HepG2 (cell line): ENCODE measurements around the gene CPED1. TPM values are rescaled to one million over a fixed set of nuclear protein-coding genes. Genes with fewer than 3 reads are reported as not detected.

Experiments used
- ATAC-seq: fragments of 200-7000 bp; cut with Tn5 transposase; 3 replicates; pipeline ENCODE4 v1.9.1; 2020; ENCODE audit warnings: mild to moderate bottlenecking, moderate library complexity
- BruUV-seq: library from RNA; stranded (reverse); fragments of 400-500 nt; replicated peaks from 2 replicates; lab custom pipeline; 2021; lab: Mats Ljungman, UMichigan
- CTCF ChIA-PET: fragments of 300-600 bp; formaldehyde crosslinking; extraction: SDS; loops from one replicate; lab custom pipeline; 2021; ENCODE audit warnings: low total read pairs, inconsistent platforms, low intra/inter-chr PET ratio; lab: Yijun Ruan, JAX
- POLR2A ChIA-PET: fragments of 350-600 bp; sonication (Branson Sonifier 250); formaldehyde crosslinking; loops from one replicate; lab custom pipeline; 2020; ENCODE audit warnings: antibody characterized with exemption, inconsistent platforms; lab: Yijun Ruan, JAX
- DNase-seq: peaks from one replicate; pipeline ENCODE4 v3.0.0-alpha.2; 2015; ENCODE audit warnings: low spot score
- FAIRE-seq: peaks from 3 replicates; lab custom pipeline; 2011; peaks lifted over from hg19 to GRCh38; lab: Jason Lieb, UNC
- H2AFZ ChIP-seq: one replicate; pipeline ENCODE4 v1.6.1; 2011; ENCODE audit warnings: low read length, inconsistent platforms
- H3K27ac ChIP-seq: fragments of 300-600 bp; 3 replicates; pipeline ENCODE4 v1.8.0; 2011; ENCODE audit warnings: mixed run types, mild to moderate bottlenecking, mixed read lengths, low read length, inconsistent platforms; ENCODE audit not compliant: insufficient read depth; ENCODE audit errors: extremely low read length
- H3K27me3 ChIP-seq, 2 experiments: fragments of 200-600 bp in 1 of 2; 2 replicates in 1 of 2; 3 replicates in 1 of 2; pipeline versions ENCODE4 v1.6.0 to v1.8.0; 2011; ENCODE audit warnings: low read length in 2 of 2, mild to moderate bottlenecking in 2 of 2, moderate library complexity in 2 of 2, inconsistent platforms in 1 of 2; ENCODE audit not compliant: insufficient read depth in 2 of 2, control insufficient read depth in 1 of 2
- H3K36me3 ChIP-seq, 2 experiments: fragments of 200-600 bp in 1 of 2; replicated peaks in 1 of 2; 2 replicates in 1 of 2; 3 replicates in 1 of 2; pipeline versions ENCODE4 v1.5.1 to v1.8.0; 2011; ENCODE audit warnings: low read length in 2 of 2, inconsistent platforms in 1 of 2; ENCODE audit not compliant: insufficient read depth in 2 of 2, control insufficient read depth in 1 of 2
- H3K4me1 ChIP-seq: 2 replicates; pipeline ENCODE4 v1.5.1; 2012; ENCODE audit warnings: low read length, inconsistent platforms; ENCODE audit not compliant: insufficient read depth
- H3K4me2 ChIP-seq: 2 replicates; pipeline ENCODE4 v1.6.0; 2011; ENCODE audit warnings: low read depth, low read length, inconsistent platforms
- H3K4me3 ChIP-seq, 3 experiments: fragments of 200-600 bp in 1 of 3; sonication (generic), shearing (Covaris generic) in 1 of 3; replicated peaks in 1 of 3; 2 replicates each; pipeline ENCODE4 v1.5.1; 2011 to 2016; ENCODE audit warnings: low read length in 3 of 3, inconsistent platforms in 2 of 3, low read depth in 2 of 3, mild to moderate bottlenecking in 2 of 3, control low read depth in 1 of 3, mixed read lengths in 1 of 3; ENCODE audit not compliant: insufficient read depth in 1 of 3
- H3K79me2 ChIP-seq: one replicate; pipeline ENCODE4 v1.6.1; 2011; ENCODE audit warnings: low read length, inconsistent platforms; ENCODE audit not compliant: insufficient read depth
- H3K9ac ChIP-seq: 2 replicates; pipeline ENCODE4 v1.6.0; 2011; ENCODE audit warnings: mild to moderate bottlenecking, low read depth, low read length, inconsistent platforms; ENCODE audit not compliant: insufficient read depth
- H3K9me3 ChIP-seq: 2 replicates; pipeline ENCODE4 v1.5.1; 2012; ENCODE audit warnings: mild to moderate bottlenecking, low read length
- H4K20me1 ChIP-seq: 2 replicates; pipeline ENCODE4 v1.6.0; 2011; ENCODE audit warnings: inconsistent platforms, mild to moderate bottlenecking, low read length, moderate library complexity; ENCODE audit not compliant: insufficient read depth
- ARHGAP35 ChIP-seq: sonication (generic); formaldehyde crosslinking; IDR thresholded peaks from 2 replicates; pipeline ENCODE4 v1.9.0; 2022; ENCODE audit warnings: mild to moderate bottlenecking, inconsistent platforms, moderate library complexity, missing genetic modification reagents, borderline replicate concordance
- FLYWCH1 ChIP-seq: sonication (generic); formaldehyde crosslinking; IDR thresholded peaks from 2 replicates; pipeline ENCODE4 v1.8.1; 2023; ENCODE audit warnings: mild to moderate bottlenecking, missing genetic modification reagents
- GATA4 ChIP-seq: sonication (generic); IDR thresholded peaks from 2 replicates; pipeline ENCODE4 v1.6.1; 2016; ENCODE audit warnings: antibody characterized with exemption, low read depth, borderline replicate concordance
- KDM3A ChIP-seq: IDR thresholded peaks from 2 replicates; pipeline ENCODE4 v1.6.1; 2018; ENCODE audit warnings: low read depth, missing compliant biosample characterization
- NFE2 ChIP-seq: sonication (generic); formaldehyde crosslinking; IDR thresholded peaks from 2 replicates; pipeline ENCODE4 v1.4.0; 2020; ENCODE audit warnings: missing genetic modification reagents
- NR2F1 ChIP-seq, 2 experiments: fragments of 450-650 bp in 1 of 2; formaldehyde crosslinking in 1 of 2; IDR thresholded peaks; 2 replicates each; pipeline versions ENCODE4 v1.5.0 to v1.6.1; 2016 to 2020; ENCODE audit warnings: mild to moderate bottlenecking in 1 of 2, missing compliant biosample characterization in 1 of 2, missing genetic modification reagents in 1 of 2, moderate library complexity in 1 of 2
- RBM22 ChIP-seq: fragments of 200-400 bp; formaldehyde crosslinking; optimal IDR thresholded peaks from 2 replicates; pipeline ENCODE3; 2017; ENCODE audit warnings: mild to moderate bottlenecking, low read length, moderate library complexity
- REXO4 ChIP-seq: sonication (generic); formaldehyde crosslinking; IDR thresholded peaks from 2 replicates; pipeline ENCODE4 v1.8.0; 2022; ENCODE audit warnings: missing genetic modification reagents, mild to moderate bottlenecking, borderline replicate concordance
- SMYD3 ChIP-seq: sonication (generic); formaldehyde crosslinking; IDR thresholded peaks from 2 replicates; pipeline ENCODE4 v1.8.1; 2023; ENCODE audit warnings: mild to moderate bottlenecking, missing genetic modification reagents
- TCF12 ChIP-seq, 2 experiments: fragments of 450-650 bp in 1 of 2; sonication (generic) in 1 of 2; formaldehyde crosslinking in 1 of 2; IDR thresholded peaks; 2 replicates each; pipeline versions ENCODE4 v1.6.1 to v1.8.0; 2017 to 2022; ENCODE audit warnings: antibody characterized with exemption in 1 of 2, mild to moderate bottlenecking in 1 of 2, missing genetic modification reagents in 1 of 2, moderate library complexity in 1 of 2
- ZBTB42 ChIP-seq: sonication (generic); formaldehyde crosslinking; IDR thresholded peaks from 2 replicates; pipeline ENCODE4 v1.5.0; 2020; ENCODE audit warnings: mild to moderate bottlenecking, missing genetic modification reagents
- ZSCAN25 ChIP-seq: sonication (generic); formaldehyde crosslinking; IDR thresholded peaks from 2 replicates; pipeline ENCODE4 v1.8.0; 2022; ENCODE audit warnings: mild to moderate bottlenecking, missing genetic modification reagents
- ZZZ3 ChIP-seq: sonication (generic); formaldehyde crosslinking; IDR thresholded peaks from 2 replicates; pipeline ENCODE4 v1.4.0; 2020; ENCODE audit warnings: missing genetic modification reagents, mild to moderate bottlenecking, borderline replicate concordance
- WGBS: methylation state at CpG from one replicate; pipeline ENCODE4 v1.1.6; 2017; ENCODE audit warnings: low lambda C conversion rate; 5-methylcytosine and 5-hydroxymethylcytosine counted together
- in situ Hi-C: cut with HindIII; loops from 2 replicates; pipeline ENCODE4 v1.10.0; 2017; ENCODE audit warnings: low pct_unique_long_range_greater_than_20kb; ENCODE audit not compliant: extremely low pct_ligation_motif_present
- intact Hi-C: fragments of 100-400 bp; cut with micrococcal nuclease; formaldehyde crosslinking; loops from one replicate; pipeline ENCODE4 v1.10.0; 2022; ENCODE audit not compliant: unreplicated experiment
- polyA plus RNA-seq, 8 experiments: library from polyadenylated mRNA; depleted of rRNA in 3 of 8; stranded (reverse) in 7 of 8; unstranded in 1 of 8; fragments of >200 nt; fragmentation: Illumina TruSeq in 4 of 8; extraction: Trizol in 4 of 8; gene quantifications; 2 replicates each; pipeline versions ENCODE4 v1.2.1 to v1.2.3, GENCODE V29; 2011 to 2016; ENCODE audit warnings: low read depth in 4 of 8, missing spikeins in 1 of 8, mixed read lengths in 1 of 8; ENCODE audit not compliant: insufficient read depth in 1 of 8
- total RNA-seq, 5 experiments: library from RNA; depleted of rRNA; stranded (reverse); fragments of >200 nt; fragmentation: Illumina TruSeq; extraction: Trizol; gene quantifications; 2 replicates each; pipeline ENCODE4 v1.2.3, GENCODE V29; 2016; ENCODE audit warnings: low read depth in 1 of 5
- TF ChIP-seq, protein P1 (sequence below): sonication (generic); formaldehyde crosslinking; IDR thresholded peaks from 2 replicates; pipeline ENCODE4 v1.4.0; 2020; ENCODE audit warnings: missing genetic modification reagents, borderline replicate concordance
- TF ChIP-seq, protein P2 (sequence below): sonication (generic); formaldehyde crosslinking; conservative IDR thresholded peaks from 2 replicates; pipeline ENCODE4 v1.8.1; 2023; ENCODE audit warnings: missing genetic modification reagents
- TF ChIP-seq, protein P3 (sequence below): sonication (generic); formaldehyde crosslinking; IDR thresholded peaks from 2 replicates; pipeline ENCODE4 v1.4.0; 2020; ENCODE audit warnings: missing genetic modification reagents

The CPED1 gene
- total and polyA plus RNA-seq, 2 of the 13 experiments (the other 11 are each of a cell fraction or from before 2014, with no cell fraction given), result 11.5 to 27.0 TPM

GRCh38 chr7:121133444-121133843 is 144.9 kb downstream of the CPED1 start:
- no peaks in the 10 kb centered on the region for H3K4me1 ChIP-seq
- WGBS, result 49% methylated on average over 3 of the region's 3 CpGs
- DNase-seq, result no peak
- H4K20me1 ChIP-seq, result no peaks in the 10 kb centered on the region
- in situ Hi-C loops, result loop anchor here (25.0 kb wide), 1 partner anchor 854 kb away; no protein-coding TSS in a partner anchor
- ATAC-seq, result no peak
- no peak overlapping the region for H2AFZ ChIP-seq
- FAIRE-seq, result no peak
- BruUV-seq, result no TSS peak
- H3K4me2 ChIP-seq, result no peak overlapping the region
- H3K36me3 ChIP-seq, result no peaks in the 10 kb centered on the region
- H3K27me3 ChIP-seq, result no peaks in the 10 kb centered on the region; a peak in 1 of 5 replicates
- ChIA-PET POLR2A (no interaction called here), CTCF (no interaction called here)
- H3K4me3 ChIP-seq, result no peak overlapping the region
- no peaks in the 10 kb centered on the region for H3K79me2 ChIP-seq
- intact Hi-C loops, result no loop called here
- no peaks in the 10 kb centered on the region for H3K9me3 ChIP-seq
- no peak overlapping the region for H3K9ac ChIP-seq
- H3K27ac ChIP-seq, result no peak overlapping the region
- TF ChIP-seq NFE2 (no peak), KDM3A (CRISPR knock-in tag) (no peak), ARHGAP35 (CRISPR knock-in tag) (no peak), NR2F1 (CRISPR knock-in tag; IDR thresholded peaks at IDR 0.05) (no peak), REXO4 (CRISPR knock-in tag) (no peak), RBM22 (no peak), SMYD3 (CRISPR knock-in tag) (no peak), ZBTB42 (CRISPR knock-in tag) (no peak), TCF12 (IDR thresholded peaks at IDR 0.05) (no peak), TCF12 (CRISPR knock-in tag; IDR thresholded peaks at IDR 0.05) (no peak), ZZZ3 (CRISPR knock-in tag) (no peak), FLYWCH1 (CRISPR knock-in tag) (no peak), ZSCAN25 (CRISPR knock-in tag) (no peak), GATA4 (no peak)
- TF ChIP-seq, protein P1, sequence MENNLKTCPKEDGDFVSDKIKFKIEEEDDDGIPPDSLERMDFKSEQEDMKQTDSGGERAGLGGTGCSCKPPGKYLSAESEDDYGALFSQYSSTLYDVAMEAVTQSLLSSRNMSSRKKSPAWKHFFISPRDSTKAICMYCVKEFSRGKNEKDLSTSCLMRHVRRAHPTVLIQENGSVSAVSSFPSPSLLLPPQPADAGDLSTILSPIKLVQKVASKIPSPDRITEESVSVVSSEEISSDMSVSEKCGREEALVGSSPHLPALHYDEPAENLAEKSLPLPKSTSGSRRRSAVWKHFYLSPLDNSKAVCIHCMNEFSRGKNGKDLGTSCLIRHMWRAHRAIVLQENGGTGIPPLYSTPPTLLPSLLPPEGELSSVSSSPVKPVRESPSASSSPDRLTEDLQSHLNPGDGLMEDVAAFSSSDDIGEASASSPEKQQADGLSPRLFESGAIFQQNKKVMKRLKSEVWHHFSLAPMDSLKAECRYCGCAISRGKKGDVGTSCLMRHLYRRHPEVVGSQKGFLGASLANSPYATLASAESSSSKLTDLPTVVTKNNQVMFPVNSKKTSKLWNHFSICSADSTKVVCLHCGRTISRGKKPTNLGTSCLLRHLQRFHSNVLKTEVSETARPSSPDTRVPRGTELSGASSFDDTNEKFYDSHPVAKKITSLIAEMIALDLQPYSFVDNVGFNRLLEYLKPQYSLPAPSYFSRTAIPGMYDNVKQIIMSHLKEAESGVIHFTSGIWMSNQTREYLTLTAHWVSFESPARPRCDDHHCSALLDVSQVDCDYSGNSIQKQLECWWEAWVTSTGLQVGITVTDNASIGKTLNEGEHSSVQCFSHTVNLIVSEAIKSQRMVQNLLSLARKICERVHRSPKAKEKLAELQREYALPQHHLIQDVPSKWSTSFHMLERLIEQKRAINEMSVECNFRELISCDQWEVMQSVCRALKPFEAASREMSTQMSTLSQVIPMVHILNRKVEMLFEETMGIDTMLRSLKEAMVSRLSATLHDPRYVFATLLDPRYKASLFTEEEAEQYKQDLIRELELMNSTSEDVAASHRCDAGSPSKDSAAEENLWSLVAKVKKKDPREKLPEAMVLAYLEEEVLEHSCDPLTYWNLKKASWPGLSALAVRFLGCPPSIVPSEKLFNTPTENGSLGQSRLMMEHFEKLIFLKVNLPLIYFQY (CRISPR knock-in tag), result no peak
- TF ChIP-seq, protein P2, sequence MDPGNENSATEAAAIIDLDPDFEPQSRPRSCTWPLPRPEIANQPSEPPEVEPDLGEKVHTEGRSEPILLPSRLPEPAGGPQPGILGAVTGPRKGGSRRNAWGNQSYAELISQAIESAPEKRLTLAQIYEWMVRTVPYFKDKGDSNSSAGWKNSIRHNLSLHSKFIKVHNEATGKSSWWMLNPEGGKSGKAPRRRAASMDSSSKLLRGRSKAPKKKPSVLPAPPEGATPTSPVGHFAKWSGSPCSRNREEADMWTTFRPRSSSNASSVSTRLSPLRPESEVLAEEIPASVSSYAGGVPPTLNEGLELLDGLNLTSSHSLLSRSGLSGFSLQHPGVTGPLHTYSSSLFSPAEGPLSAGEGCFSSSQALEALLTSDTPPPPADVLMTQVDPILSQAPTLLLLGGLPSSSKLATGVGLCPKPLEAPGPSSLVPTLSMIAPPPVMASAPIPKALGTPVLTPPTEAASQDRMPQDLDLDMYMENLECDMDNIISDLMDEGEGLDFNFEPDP (CRISPR knock-in tag), result no peak
- TF ChIP-seq, protein P3, sequence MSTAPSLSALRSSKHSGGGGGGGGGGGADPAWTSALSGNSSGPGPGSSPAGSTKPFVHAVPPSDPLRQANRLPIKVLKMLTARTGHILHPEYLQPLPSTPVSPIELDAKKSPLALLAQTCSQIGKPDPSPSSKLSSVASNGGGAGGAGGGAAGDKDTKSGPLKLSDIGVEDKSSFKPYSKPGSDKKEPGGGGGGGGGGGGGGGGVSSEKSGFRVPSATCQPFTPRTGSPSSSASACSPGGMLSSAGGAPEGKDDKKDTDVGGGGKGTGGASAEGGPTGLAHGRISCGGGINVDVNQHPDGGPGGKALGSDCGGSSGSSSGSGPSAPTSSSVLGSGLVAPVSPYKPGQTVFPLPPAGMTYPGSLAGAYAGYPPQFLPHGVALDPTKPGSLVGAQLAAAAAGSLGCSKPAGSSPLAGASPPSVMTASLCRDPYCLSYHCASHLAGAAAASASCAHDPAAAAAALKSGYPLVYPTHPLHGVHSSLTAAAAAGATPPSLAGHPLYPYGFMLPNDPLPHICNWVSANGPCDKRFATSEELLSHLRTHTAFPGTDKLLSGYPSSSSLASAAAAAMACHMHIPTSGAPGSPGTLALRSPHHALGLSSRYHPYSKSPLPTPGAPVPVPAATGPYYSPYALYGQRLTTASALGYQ (CRISPR knock-in tag), result no peak
